GM18519 (cell line): Measurements from ENCODE around the gene TRMT112.

ENCODE experiments used
- ATAC-seq: cut with Tn5 transposase; IDR thresholded peaks from one replicate; pipeline ENCODE4 v1.9.1; 2021; ENCODE audit warnings: mild to moderate bottlenecking, moderate library complexity; ENCODE audit not compliant: unreplicated experiment, low FRiP score

The TRMT112 gene

DNA sequence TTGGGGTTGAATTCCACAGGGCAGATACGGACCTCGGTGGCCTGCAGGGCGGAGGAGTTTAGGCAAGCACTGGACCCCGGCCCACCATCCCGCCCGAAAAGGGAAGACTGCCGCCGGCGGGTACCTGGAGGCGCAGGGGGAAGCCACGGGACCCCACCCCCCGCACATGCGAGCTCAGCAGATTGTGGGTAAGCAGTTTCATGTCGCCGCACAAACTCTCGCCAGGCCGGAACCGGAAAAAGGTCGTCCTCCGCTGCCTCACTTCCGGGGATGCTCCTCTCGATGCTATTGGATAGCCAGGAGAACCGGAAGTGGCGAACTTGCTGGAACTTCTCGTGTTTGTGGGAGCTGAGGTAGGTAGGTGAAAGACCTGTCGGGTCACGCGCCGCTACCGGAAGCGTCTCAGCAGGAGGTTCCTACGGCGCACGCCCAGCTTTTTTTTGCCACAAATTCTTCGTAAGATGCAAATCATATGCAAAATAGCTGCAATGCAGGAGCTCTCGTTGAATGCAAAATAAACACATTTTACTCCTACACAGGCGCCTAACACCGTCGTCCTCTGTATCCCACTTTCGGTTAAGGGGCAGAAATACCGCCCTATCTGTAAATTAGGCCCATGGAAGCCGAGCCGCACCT lies at the start of gene TRMT112:
Gene TRMT112, minus strand, starts transcription at position 235 of the 636 bp plus-strand sequence. Its CDS starts 33 bp downstream, at position 202.
- ATAC-seq, result peak; percentile 37

DNA sequence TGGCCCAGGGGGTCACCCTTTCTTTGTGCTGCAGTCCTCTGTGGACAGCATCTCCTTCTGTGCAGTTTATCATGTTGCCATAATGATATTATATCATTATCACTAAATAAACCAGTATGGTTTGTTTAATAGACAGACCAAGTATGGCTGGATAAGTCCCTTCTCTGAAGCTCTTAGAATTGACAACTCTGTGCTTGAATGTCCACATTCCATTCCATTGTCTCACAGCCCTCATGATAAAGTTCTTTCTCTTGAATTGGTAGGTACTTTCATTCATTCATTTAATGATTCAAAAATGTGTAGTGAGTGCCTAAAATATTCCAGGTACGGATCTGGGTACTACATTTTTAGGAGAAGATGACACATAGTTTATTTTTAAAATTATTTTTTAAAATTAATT lies 49.4 kb upstream of the TRMT112 start:
- no peak for ATAC-seq

DNA sequence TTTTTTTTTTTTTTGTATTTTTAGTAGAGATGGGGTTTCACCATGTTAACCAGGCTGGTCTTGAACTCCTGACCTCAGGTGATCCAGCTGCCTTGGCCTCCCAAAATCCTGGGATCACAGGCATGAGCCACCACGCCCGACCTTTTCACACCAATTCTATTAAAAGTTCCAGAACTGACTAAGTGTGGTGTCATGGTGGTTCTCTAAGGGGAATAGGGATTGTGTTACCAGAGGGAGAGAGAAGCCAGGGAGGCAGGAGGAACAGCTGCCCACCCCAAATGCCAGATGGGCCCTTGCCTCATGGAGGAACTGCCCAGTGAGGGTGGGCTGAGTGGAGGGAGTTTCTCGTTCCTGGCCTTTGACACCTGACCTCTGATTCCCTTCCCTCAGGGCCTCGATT lies 47.6 kb upstream of the TRMT112 start:
- ATAC-seq, result no peak

DNA sequence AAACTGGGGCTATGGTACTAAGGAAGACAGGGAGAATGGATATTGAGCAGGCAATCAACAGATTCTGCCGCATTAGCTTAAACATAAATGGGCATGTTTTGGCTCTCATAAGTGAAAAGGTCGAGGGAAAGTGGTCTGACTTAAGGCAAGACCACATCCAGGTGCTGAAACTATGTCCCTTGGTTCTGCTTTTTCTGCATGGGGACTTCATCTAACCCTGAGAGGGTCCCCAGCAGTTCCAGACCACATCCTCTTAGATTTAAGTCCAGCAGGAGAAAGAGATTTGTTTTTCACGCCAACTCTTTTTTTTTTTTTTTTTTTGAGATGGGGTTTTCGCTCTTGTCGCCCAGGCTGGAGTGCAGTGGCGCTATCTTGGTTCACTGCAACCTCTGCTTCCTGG lies 47.1 kb upstream of the TRMT112 start:
- no peak for ATAC-seq

DNA sequence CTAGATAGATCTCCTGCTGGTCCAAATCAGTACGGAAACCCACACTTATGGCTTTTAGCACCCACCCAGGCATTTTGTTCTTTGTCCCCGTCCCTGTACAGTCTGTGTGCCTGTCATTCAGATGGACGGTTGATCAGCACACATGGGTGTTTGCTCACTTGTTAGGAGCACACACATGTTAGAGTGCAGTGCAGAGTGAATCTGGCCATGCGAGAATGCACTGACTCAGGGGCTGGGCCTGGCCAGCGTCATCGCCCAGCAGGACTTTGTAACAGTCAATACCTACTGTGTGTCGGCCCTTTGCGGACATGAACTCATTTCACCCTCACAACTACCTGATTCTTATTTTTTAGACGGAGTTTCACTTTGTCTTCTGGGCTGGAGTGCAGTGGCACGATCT lies 45.0 kb upstream of the TRMT112 start:
- ATAC-seq, result no peak

DNA sequence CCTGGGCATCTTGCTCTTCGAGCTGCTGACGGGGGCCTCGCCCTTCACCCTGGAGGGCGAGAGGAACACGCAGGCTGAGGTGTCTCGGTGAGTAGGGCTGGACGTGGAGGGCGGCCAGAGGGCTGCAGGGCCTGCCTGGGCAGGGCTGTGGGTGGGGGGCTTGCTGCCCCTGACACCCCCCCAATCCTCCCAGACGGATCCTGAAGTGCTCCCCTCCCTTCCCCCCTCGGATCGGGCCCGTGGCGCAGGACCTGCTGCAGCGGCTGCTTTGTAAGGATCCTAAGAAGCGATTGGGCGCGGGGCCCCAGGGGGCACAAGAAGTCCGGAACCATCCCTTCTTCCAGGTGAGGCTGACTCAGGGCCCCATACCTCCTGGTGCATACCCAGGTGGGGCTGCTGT lies 44.3 kb upstream of the TRMT112 start:
- ATAC-seq, result no peak

DNA sequence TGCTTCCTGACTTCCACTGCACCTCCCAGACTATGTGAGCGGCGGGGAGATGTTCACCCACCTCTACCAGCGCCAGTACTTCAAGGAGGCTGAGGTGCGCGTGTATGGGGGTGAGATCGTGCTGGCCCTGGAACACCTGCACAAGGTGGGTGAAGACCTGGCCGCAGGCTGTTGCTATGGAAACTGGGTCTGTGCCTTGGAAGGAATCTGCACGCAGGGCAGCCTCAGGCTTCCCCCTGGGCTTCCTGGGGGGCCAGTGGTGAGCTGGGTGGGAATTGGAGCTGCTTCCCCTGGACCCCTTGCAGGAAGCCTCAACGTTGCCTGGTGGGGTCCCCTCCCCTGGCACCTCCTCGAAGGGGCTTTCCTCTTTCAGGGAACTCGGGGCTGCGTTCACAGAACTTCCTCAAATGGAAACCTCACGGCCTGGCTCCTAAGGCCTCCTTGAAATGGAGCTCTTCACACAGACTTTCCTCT lies 43.1 kb upstream of the TRMT112 start:
- ATAC-seq, result no peak

DNA sequence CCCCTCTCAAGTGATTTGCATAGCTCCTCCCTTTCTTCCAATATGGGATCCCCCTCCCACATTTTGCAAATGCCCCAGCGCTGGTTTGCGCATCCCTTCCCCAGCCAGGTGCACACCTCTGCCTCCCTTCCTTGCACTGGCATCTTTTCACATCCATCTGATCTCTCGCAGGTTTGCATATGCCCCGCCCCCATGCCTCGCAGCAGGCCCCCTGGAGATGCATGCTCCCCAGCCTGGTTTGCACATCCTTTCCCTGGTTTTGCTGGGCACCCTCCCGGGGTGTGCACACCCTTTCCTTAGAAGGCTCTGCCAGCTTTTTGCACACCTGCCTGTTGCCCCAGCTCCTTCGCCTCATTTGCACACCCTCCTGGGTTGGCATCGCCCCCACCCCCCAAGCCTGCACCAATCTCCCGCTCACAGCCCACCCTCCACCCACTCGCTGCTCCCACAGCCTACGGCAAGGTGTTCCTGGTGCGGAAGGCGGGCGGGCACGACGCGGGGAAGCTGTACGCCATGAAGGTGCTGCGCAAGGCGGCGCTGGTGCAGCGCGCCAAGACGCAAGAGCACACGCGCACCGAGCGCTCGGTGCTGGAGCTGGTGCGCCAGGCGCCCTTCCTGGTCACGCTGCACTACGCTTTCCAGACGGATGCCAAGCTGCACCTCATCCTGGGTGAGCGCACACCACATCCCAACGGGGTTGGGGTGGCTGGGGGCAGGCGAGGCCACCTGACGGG lies 42.5 kb upstream of the TRMT112 start:
- no peak for ATAC-seq

DNA sequence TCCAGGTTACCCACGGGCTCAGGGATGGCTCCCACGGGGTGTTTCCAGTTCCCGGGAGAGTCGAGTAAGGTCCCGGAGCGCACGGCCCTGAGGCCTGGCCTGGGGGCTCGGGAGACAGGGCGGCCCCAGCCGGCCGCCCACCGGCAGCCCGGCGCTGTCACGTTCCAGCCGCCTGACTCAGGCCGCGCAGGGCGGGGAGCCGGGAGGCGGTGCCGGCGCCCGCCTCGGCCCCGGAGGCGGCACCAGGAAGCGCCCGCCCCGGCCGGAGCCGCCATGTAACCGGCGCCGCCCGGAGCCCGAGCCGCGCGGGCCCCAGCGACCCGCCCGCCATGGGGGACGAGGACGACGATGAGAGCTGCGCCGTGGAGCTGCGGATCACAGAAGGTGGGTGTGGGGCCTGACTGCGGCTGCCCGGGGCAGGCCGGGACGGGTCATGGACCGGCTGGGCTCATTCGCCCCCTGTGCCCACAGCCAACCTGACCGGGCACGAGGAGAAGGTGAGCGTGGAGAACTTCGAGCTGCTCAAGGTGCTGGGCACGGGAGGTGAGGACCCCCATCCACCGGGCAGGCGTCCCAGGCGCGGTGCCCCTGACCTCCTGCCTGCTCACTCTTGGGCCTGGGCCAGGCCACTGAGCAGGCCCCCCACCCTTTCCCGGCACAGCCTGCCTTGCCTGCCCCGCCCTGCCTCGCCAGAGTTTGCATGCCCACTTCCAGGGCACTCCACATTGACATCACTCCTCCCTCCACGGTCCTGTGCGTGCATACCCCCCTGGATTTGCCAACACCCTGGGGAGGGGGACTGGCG lies 41.8 kb upstream of the TRMT112 start, which contains the start of gene RPS6KA4:
Gene RPS6KA4, plus strand, starts transcription at position 256 of the 805 bp plus-strand sequence. Its CDS starts 74 bp downstream, at position 330.
- no peak for ATAC-seq

DNA sequence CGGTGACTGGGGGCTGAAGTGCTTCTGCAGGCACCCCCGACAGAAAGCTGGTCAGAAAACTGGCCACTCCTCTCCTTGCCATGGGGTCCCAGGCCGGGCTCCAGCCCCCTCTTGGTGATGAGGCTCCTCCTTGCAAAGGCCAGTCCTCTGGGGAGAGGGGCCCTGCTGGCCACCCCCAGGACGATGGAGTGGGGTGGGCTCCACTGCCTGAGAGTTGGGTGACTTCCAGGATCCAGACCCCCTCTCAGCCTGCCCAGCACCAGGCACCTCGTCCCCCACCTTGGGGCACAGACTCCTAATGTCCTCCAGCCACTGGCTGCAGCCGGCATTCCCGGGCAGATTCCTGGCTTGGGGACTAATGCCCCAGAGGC lies 41.2 kb upstream of the TRMT112 start:
- ATAC-seq, result no peak

DNA sequence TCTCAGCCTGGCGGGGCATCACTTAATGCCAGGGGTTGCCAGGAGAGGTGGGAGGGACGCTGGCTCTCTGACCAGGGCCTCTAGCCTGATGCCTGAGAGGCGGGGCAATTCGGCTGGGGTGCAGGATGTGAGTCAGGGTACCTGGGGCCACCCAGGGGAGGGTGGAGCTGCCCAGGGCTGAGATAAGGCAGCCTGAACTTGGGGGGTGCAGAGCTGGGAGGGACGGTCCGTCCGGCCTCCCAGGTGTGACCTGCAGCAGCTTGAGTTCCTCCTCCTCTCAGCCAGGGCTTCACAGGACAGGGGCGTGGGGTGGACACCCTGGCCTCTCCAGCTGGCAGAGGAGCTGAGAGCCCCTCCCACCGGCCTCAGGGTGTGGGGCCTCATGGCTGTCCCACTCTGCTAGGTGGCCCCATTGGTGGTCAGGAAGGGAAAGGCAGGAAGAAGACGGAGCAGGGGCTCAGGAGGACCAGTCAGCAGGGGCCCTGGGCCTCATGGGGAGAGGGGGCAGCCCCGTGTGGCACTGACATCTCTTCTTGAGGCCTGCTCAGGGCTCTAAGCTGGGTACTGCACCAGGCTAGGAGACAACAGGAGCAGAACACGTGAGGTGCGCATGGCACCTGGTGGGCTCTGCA lies 40.7 kb upstream of the TRMT112 start:
- no peak for ATAC-seq

DNA sequence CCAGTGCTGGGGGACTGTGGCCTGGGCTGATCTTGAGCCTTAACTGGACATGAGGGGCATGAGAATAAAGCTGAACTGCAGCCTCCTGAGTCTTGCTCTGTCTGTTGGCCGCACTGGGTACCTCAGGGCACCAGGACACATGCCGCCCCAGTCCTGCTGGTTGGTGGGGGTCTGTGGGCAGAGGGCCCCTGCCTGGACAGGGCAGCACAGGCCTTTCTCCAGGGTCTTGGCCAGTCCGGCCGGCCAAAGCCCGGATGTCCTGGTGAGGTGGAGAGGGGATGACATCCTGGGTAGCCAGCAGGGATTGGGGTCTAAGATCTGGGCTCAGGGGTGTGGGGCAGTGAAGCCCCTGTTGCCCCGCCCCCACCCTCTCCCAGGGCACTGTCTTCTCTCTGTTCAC lies 40.1 kb upstream of the TRMT112 start:
- ATAC-seq, result no peak

DNA sequence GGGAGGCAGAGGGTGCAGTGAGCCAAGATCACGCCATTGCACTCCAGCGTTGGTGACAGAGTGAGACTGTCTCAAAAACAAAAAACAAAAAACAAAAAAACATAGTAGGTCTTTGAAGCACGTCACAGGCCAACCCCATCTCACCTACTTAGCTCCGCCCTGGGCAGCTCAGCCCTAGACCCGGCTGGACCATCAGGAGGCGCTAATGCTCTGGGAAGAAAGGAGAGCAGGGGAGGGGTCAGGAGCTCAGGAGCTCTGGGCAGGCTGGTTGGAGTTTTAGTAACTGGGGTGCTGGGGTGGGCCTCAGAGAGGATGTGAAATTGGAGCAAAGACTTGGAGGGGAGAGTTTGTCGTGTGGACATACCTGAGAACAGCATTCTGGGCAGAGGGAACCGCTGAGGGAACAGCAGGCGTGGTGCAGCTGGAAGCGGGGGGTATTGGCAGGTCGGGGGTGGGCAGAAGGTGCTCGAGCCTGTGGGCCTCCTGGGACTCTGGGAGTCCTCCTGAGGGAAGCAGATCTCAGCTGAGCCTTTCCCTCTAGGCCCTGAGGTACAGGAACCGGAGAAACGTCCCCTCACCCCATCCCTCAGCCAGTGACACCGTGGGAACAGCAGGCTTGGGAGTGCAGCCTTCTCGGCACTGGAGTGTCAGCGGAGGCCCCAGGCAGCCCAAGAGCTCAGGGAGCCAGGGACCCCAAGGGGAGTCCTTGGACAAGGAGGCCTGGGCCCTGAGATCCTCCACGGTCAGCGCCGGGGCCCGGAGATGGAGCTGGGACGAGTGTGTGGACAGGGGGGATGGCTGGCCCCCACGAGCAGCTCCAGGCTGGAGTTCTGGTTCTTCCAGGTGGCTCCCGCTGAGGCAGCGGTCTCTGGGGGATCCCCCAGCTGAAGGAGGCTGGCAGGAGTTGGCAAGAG lies 39.4 kb upstream of the TRMT112 start:
- no peak for ATAC-seq

DNA sequence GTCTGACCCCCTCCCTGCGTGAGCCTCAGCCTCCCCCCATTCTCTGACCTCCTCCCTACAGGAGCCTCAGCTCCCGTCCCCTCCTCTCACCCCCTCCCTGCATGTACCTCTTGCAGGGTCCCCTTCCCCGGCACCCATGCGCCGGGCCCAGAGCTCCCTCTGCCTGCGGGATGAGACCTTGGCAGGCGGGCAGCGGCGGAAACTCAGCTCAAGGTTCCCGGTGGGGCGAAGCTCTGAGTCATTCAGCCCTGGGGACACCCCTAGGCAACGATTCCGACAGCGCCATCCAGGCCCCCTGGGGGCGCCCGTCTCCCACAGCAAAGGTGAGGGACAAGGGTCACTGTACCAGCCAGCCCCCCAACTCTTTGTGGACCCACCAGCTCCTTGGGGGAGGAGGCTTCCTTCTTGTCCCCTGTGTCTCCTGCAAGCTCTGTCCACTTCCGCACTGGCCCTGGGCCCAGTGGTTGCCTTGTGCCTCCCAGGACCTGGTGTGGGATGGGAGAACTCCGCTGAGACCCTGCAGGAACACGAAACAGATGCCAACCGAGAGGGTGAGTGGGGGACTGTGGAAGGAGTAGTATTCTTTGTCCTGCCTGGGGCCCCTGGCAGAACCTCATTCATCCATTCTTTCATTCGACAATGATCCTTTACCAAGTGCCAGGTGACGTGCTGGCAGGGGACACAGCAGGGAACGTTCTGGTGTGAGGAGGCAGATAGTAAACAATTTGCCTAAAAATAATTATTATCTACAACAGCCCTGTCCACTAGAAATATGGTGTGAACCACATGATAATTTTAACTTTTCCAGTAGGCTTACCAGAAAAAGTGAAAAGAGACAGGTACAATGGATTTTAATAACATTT lies 38.0 kb upstream of the TRMT112 start:
- ATAC-seq, result no peak

DNA sequence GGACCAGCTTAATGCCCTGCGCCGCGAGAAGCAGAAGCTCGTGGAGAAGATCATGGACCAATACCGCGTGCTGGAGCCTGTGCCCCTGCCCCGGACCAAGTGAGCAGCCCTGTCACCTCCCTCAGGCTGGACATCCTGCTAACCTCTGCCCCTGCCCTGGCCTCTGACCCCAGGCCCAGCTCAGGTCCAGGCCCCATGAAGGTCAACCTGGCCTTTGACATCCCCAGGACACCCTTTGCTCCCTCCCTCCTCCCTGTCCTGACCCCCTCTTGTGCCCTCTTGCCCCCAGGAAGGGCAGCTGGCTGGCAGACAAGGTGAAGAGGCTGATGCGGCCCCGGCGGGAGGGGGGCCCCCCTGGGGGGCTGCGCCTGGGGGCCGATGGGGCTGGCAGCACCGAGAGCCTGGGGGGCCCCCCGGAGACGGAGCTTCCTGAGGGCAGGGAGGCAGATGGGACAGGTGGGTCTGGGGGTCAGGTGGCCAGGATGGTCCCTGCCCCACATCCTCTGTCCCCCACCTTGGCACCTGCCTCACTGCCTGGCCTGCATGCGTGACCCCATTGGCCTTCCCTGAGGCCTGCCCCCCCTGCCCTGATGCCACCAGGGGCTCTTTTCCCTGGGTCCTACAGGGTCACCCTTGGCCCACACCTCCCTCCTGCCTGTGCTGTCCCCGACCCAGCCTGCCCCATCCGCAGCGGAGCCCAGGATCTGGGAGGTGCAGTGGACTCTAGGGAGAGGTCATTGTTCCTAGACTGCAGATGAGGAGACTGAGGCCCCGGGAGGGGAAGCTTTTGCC lies 36.6 kb upstream of the TRMT112 start:
- no peak for ATAC-seq

DNA sequence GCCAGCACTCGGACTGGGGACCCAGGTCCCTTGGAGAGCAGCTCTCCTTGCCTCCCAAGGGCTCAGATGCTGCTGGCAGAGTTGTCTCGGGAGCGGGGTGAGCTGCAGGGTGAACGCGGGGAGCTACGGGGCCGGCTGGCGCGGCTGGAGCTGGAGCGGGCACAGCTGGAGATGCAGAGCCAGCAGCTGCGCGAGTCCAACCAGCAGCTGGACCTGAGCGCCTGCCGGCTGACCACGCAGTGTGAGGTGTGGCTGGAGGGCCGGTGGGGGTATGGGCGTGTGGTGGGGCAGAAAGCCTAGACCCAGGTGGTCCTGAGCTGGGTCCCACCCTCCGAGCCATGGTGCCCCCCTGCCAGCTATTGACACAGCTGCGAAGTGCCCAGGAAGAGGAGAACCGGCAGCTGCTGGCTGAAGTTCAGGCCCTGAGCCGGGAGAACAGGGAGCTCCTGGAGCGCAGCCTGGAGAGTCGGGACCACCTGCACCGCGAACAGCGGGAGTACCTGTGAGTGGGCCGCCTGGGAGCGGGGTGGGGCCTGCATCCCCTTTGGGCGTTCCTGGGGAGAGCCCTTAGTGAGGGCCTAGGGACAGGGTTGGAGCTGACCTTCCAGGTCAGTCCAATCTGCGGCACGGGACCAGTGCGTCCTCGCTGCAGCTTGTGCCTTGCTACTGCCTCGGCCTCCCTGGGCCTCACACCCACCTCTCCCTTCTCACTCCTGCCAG lies 35.8 kb upstream of the TRMT112 start:
- ATAC-seq, result no peak
